ENCODE results near the gene LTA4H.

LTA4H gene

DNA sequence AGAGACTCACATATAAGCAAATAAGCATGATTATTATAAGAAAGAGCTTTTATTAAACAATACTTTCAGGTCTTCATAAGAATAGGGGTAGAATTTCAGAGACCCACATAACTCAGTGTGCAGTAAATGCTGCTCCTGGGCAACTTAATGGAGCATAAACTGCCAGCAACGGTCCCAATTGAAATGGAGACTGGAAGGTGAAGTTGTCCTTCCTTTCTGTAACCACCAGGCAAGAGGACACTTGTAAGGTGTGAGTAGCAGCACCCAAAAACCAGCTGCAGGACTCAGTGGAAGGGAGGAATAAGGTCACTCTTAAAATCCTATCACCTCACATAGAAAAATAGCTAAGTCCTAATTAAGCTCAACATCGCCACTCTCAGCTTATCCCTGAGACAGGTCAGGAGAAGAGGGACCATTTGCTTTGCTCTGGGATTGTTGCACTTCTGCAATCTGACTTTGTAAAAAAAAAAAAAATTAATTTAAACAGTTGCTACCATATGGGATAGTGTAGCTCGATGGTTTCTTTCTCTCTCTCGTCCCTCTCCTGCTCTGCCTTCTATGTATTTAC lies 22.7 kb upstream of the LTA4H start:
- no peak for TF ChIP-seq BACH2 (CRISPR knock-in tag; IDR thresholded peaks at IDR 0.05; ENCODE audit: borderline replicate concordance)
- no peak for TF ChIP-seq ARNTL (CRISPR knock-in tag; IDR thresholded peaks at IDR 0.05; ENCODE audit: borderline replicate concordance, low read depth)
- TF ChIP-seq, protein P1, sequence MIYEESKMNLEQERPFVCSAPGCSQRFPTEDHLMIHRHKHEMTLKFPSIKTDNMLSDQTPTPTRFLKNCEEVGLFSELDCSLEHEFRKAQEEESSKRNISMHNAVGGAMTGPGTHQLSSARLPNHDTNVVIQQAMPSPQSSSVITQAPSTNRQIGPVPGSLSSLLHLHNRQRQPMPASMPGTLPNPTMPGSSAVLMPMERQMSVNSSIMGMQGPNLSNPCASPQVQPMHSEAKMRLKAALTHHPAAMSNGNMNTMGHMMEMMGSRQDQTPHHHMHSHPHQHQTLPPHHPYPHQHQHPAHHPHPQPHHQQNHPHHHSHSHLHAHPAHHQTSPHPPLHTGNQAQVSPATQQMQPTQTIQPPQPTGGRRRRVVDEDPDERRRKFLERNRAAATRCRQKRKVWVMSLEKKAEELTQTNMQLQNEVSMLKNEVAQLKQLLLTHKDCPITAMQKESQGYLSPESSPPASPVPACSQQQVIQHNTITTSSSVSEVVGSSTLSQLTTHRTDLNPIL (CRISPR knock-in tag; IDR thresholded peaks at IDR 0.05; ENCODE audit: low read depth), result no peak
- TF ChIP-seq RARB (CRISPR knock-in tag; IDR thresholded peaks at IDR 0.05), result no peak
- TF ChIP-seq ZFP30 (CRISPR knock-in tag; IDR thresholded peaks at IDR 0.05), result no peak
- no peak for TF ChIP-seq ESRRG (CRISPR knock-in tag; IDR thresholded peaks at IDR 0.05)
- TF ChIP-seq GLIS3 (CRISPR knock-in tag; IDR thresholded peaks at IDR 0.05), result no peak
- TF ChIP-seq ZNF565 (CRISPR knock-in tag; conservative IDR thresholded peaks at IDR 0.05; ENCODE audit: low read depth), result no peak
- TF ChIP-seq SNAI2 (CRISPR knock-in tag; IDR thresholded peaks at IDR 0.05), result no peak
- TF ChIP-seq, protein P2, sequence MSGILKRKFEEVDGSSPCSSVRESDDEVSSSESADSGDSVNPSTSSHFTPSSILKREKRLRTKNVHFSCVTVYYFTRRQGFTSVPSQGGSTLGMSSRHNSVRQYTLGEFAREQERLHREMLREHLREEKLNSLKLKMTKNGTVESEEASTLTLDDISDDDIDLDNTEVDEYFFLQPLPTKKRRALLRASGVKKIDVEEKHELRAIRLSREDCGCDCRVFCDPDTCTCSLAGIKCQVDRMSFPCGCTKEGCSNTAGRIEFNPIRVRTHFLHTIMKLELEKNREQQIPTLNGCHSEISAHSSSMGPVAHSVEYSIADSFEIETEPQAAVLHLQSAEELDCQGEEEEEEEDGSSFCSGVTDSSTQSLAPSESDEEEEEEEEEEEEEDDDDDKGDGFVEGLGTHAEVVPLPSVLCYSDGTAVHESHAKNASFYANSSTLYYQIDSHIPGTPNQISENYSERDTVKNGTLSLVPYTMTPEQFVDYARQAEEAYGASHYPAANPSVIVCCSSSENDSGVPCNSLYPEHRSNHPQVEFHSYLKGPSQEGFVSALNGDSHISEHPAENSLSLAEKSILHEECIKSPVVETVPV (CRISPR knock-in tag; IDR thresholded peaks at IDR 0.05), result no peak
- no peak for TF ChIP-seq PPARA (CRISPR knock-in tag; IDR thresholded peaks at IDR 0.05; ENCODE audit: borderline replicate concordance)
- TF ChIP-seq TCF4 (CRISPR knock-in tag; IDR thresholded peaks at IDR 0.05; ENCODE audit: borderline replicate concordance), result no peak
- TF ChIP-seq, protein P3, sequence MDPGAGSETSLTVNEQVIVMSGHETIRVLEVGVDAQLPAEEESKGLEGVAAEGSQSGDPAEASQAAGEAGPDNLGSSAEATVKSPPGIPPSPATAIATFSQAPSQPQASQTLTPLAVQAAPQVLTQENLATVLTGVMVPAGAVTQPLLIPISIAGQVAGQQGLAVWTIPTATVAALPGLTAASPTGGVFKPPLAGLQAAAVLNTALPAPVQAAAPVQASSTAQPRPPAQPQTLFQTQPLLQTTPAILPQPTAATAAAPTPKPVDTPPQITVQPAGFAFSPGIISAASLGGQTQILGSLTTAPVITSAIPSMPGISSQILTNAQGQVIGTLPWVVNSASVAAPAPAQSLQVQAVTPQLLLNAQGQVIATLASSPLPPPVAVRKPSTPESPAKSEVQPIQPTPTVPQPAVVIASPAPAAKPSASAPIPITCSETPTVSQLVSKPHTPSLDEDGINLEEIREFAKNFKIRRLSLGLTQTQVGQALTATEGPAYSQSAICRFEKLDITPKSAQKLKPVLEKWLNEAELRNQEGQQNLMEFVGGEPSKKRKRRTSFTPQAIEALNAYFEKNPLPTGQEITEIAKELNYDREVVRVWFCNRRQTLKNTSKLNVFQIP (CRISPR knock-in tag; IDR thresholded peaks at IDR 0.05; ENCODE audit: borderline replicate concordance, low read depth), result no peak
- TF ChIP-seq CSDC2 (CRISPR knock-in tag; IDR thresholded peaks at IDR 0.05), result no peak
- no peak for TF ChIP-seq OSR1 (CRISPR knock-in tag; IDR thresholded peaks at IDR 0.05)

DNA sequence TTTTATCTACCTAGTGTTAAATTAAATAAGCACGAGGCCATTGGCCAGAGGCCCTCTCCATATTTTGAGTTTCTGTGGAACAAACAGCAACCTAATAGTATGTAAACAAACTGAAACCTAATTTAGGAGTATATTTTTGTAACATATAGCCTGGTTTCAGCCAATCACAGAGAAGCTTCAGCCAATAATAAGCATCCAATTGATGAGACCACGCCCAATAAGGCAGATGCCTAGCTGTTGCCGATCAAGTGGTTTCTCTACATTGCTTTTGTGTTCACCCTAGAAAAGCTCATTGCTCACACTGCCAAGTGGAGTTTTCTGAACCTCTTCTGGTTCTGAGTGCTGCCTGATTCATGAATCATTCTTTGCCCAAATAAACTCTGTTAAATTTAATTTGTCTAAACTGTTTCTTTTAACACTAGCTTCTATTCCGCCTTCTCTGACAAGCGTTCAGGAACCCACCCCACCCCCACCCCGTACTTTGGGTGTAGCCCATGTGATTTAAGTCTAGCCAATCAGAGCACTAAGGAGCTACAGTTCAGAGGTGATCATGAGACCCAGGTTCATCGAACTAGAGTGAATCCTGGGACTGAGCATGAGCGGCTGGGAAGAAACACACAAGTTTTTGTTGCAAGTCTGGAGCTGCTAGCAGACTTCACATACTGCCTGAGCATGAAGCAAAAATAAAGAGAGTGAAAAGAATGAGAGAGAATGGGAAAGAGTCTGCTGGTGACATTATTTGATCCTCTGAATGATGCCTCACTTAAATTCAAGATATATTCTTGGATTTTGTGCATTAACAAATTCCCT lies 21.5 kb upstream of the LTA4H start:
- no peak for ATAC-seq
- TF ChIP-seq RARB (CRISPR knock-in tag; IDR thresholded peaks at IDR 0.05) (no peak), TCF4 (CRISPR knock-in tag; IDR thresholded peaks at IDR 0.05; ENCODE audit: borderline replicate concordance) (no peak)
- TF ChIP-seq, protein P4, sequence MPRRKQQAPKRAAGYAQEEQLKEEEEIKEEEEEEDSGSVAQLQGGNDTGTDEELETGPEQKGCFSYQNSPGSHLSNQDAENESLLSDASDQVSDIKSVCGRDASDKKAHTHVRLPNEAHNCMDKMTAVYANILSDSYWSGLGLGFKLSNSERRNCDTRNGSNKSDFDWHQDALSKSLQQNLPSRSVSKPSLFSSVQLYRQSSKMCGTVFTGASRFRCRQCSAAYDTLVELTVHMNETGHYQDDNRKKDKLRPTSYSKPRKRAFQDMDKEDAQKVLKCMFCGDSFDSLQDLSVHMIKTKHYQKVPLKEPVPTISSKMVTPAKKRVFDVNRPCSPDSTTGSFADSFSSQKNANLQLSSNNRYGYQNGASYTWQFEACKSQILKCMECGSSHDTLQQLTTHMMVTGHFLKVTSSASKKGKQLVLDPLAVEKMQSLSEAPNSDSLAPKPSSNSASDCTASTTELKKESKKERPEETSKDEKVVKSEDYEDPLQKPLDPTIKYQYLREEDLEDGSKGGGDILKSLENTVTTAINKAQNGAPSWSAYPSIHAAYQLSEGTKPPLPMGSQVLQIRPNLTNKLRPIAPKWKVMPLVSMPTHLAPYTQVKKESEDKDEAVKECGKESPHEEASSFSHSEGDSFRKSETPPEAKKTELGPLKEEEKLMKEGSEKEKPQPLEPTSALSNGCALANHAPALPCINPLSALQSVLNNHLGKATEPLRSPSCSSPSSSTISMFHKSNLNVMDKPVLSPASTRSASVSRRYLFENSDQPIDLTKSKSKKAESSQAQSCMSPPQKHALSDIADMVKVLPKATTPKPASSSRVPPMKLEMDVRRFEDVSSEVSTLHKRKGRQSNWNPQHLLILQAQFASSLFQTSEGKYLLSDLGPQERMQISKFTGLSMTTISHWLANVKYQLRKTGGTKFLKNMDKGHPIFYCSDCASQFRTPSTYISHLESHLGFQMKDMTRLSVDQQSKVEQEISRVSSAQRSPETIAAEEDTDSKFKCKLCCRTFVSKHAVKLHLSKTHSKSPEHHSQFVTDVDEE (CRISPR knock-in tag; IDR thresholded peaks at IDR 0.05), result no peak

More for the DNA sequence above, 22.7 kb upstream of the LTA4H start:
- ATAC-seq, result no peak

DNA sequence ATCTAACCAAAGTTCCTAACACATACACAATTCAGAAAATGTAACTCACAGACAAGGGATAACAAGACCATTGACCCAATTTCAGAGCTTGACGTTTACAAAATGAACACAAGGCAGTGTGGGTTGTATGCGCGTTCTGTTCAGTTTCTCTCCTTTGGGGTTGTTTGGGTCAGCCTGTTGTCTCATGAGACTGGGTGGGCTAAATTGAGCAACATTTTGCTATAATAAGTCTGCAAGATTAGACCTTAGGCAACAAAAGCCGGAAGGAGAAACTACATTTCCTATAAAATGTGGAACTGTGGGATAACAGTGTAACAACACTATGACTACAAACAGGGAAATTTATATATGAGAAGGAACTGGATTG lies 18.8 kb upstream of the LTA4H start:
- no peak for TF ChIP-seq TOX (CRISPR knock-in tag; IDR thresholded peaks at IDR 0.05; ENCODE audit: borderline replicate concordance)
- TF ChIP-seq ISL1 (CRISPR knock-in tag; IDR thresholded peaks at IDR 0.05), result no peak
- TF ChIP-seq, protein P3 (CRISPR knock-in tag; IDR thresholded peaks at IDR 0.05; ENCODE audit: borderline replicate concordance, low read depth), result no peak
- no peak for TF ChIP-seq PPARA (CRISPR knock-in tag; IDR thresholded peaks at IDR 0.05; ENCODE audit: borderline replicate concordance)
- TF ChIP-seq ESRRG (CRISPR knock-in tag; IDR thresholded peaks at IDR 0.05), result no peak
- TF ChIP-seq BACH2 (CRISPR knock-in tag; IDR thresholded peaks at IDR 0.05; ENCODE audit: borderline replicate concordance), result no peak
- TF ChIP-seq ZNF565 (CRISPR knock-in tag; conservative IDR thresholded peaks at IDR 0.05; ENCODE audit: low read depth), result no peak
- TF ChIP-seq ZNF8 (CRISPR knock-in tag; IDR thresholded peaks at IDR 0.05), result no peak
- TF ChIP-seq TCF4 (CRISPR knock-in tag; IDR thresholded peaks at IDR 0.05; ENCODE audit: borderline replicate concordance), result no peak
- TF ChIP-seq, protein P2 (CRISPR knock-in tag; IDR thresholded peaks at IDR 0.05), result no peak
- no peak for TF ChIP-seq ZC3H10 (CRISPR knock-in tag; IDR thresholded peaks at IDR 0.05)
- no peak for TF ChIP-seq ZFP3 (CRISPR knock-in tag; IDR thresholded peaks at IDR 0.05)
- no peak for TF ChIP-seq SNAI2 (CRISPR knock-in tag; IDR thresholded peaks at IDR 0.05)
- no peak for TF ChIP-seq ZNF70 (CRISPR knock-in tag; IDR thresholded peaks at IDR 0.05)
- TF ChIP-seq OSR1 (CRISPR knock-in tag; IDR thresholded peaks at IDR 0.05), result no peak
- no peak for TF ChIP-seq RARB (CRISPR knock-in tag; IDR thresholded peaks at IDR 0.05)
- ATAC-seq, result no peak
